ENCODE data around the gene MIOX.
A peak's percentile ranks its signal among the peaks of the same experiment; 100 is the strongest.

The MIOX gene

DNA sequence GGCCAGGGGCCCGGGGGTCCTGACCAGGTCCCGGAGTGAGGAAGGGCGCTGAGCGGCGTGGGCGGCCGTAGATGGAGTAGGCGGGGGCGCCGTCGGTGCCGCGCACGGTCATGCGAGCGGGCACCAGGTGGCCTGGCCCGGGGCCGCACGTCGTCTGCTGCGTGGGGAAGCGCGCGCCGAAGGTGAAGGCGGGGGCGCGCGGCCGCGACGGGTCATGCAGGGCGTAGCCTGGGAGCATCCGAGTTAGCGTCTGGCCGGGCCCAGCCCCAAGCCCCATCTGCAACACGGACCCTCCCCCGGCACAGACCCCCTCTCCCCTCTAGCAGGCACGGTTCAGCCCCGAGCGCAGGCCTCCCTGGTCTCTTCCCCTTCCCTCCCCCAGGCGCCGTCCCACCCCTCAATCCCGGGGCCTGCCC is 44.9 kb downstream of the MIOX start:
- peak; percentile 27 to 30 for DNase-seq

DNA sequence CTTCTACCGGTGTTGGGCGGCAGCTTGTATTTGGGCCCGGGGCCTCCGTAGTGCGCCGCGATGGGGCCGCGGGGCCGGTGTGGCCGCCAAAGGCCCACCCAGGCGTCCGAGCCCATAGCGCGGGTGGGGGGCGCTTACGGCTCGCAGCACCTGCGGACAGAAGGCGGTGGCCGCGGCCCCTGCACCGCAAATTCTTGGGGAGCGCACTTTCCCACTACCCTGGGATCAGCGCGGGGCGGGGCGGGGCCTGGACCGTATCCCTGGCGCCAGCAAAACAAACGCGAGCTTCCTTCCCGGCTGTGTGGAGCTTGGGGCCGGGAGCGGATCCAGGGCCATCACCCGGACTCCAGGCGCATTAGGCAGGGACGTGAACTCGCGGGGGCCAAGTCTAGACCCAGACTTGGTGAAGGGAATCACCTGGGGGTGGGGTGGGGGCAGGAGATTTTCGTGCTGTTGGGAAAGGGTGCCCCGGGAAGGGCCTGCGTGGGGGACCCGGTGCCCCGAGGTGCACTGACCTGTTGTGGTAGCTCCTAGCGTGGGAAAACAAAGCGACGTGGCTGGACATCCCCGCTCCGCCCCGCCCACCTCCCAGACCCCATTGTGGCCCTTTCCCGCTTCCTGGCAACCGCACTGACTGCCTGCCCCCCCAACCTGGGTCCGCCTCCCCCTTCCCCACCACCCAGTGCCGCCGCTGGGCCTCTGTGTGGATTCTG is 45.5 kb downstream of the MIOX start:
- DNase-seq: peak; percentile 24 to 27

DNA sequence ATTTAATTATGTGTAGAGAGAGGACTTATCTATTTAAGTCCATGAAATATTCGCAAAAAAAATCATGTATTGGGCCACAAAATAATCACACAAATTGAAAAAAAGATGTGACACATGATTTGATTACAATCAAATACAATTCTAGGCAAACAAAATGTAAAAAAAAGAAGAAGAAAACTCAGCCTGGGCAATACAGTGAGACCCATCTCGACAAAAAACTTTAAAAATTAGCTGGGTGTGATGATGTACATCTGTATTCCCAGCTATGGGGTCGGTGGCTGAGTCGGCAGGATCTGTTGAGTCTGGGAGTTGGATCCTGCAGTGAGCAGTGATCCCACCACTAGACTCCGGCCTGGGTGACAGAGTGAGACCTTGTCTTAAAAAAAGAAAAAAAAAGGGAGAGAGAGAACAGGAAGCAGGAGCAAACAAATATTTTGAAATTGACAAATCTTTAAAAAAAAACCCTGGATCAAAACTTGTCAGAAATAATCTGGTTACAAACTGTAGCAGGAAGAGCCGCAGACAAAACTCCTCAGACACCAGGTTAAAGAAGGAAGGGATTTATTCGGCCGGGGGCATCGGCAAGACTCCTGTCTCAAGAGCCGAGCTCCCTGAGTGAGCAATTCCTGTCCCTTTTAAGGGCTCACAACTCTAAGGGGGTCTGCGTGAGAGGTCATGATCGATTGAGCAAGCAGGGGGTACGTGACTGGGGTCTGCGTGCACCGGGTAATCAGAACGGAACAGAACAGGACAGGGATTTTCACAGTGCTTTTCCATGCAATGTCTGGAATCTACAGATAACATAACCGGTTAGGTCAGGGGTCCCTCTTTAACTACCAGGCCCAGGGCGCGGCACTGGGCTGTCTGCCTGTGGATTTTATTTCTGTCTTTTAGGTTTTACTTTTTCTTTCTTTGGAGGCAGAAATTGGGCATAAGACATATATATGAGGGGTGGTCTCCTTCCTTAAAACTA is 46.5 kb downstream of the MIOX start:
- DNase-seq: no peak

DNA sequence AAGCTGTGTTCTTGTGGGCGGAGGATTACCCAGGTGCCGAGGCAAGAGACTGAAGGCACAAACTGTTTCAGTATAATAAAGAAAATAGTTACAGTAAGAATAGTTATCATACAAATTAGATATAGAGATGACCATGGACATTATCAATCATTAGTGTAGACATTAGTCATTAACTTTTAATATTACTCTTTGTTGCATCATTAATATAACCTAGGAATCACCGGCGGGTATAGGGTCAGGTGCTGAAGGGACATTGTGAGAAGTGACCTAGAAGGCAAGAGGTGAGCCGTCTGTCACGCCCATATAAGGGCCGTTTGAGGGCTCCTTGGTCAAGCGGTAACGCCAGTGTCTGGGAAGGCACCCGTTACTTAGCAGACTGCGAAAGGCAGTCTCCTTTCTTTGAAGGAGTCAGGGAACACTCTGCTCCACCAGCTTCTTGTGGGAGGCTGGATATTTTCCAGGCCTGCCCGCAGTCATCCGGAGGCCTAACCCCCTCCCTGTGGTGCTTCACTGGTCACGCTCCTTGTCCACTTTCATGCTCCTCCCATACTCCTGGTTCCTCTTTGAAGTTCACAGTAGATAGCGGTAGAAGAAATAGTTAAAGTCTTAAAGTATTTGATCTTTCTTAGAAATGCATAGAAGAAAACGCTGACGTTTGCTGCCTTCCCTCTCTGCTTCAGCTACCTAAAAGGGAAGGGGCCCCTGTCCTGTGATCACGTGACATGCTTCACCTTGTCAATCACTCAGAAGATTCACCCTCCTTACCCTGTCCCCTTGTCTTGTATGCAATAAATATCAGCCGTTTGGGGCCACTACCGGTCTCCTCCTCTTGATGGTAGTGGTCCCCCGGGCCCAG is 47.4 kb downstream of the MIOX start:
- DNase-seq: peak; percentile 17 to 31

DNA sequence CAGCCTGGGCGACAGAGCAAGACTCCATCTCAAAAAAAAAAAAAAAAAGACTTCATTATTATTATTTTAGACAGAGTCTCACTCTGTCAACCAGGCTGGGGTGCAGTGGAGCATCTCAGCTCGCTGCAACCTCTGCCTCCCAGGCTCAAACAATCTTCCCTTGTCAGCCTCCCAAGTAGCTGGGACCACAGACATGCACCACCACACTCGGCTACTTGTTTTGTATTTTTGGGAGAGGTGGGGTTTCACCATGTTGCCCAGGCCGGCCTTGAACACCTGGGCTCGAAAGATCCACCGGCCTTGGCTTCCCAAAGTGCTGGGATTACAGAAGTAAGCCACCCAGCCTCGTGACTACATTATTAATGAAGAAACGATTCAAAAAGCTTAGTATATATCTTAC is 48.5 kb downstream of the MIOX start:
- DNase-seq: no peak

DNA sequence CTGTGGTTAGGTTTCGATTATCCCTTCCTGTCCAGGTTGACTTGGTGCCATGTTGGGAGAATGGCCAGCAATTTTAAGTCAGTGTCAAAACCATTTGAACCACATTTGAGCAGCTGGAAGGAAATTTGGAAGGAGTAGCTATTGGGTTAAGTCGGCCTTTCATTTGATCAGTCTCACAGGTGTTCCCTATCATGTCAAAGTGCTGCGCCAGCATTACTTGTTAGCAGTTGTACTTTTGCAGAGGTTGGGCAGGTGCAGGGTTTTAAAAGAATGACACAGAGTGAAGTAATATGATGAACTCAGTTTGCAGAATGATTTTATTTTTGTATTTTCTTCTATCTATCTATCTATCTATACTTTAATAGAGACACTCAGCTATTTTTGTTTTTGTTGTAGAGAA is 49.6 kb downstream of the MIOX start:
- no peak for DNase-seq

DNA sequence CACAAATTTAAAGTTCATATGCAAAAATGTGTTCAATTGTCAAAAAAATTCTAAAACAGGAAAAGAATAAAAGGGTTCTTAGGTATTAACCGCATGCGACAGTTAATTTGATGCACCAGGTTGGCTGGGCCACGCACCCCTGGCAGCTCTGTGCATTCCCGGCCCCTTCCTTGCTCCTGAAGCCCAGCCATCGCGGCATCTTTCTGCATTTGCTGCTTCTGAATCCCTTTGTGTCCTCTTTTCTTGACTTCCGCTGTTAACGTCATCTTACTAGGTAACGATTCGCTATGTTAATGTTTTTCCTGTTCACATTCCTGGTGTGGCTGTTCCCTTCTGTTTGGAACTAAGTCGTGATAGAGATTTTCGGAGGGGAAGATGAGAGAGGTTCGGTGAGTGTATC is 51.1 kb downstream of the MIOX start:
- DNase-seq: no peak
